Uterus (tissue), 2 donors: ENCODE data around the gene FXN.

ENCODE experiments used
- CTCF ChIP-seq, 4 experiments: fragments of 200-600 bp in 2 of 4; fragments of 450-650 bp in 2 of 4; sonication (generic) in 2 of 4; IDR thresholded peaks; one replicate each; pipeline ENCODE4 v1.5.1; 2016 to 2019; ENCODE audit warnings: antibody characterized with exemption in 4 of 4, mild to moderate bottlenecking in 2 of 4, moderate library complexity in 1 of 4
- POLR2A ChIP-seq, 2 donors: fragments of 450-650 bp; IDR thresholded peaks; one replicate each; pipeline ENCODE4 v1.6.1; 2016; ENCODE audit warnings: antibody characterized with exemption in 2 of 2, mild to moderate bottlenecking in 1 of 2, moderate library complexity in 1 of 2

- TF ChIP-seq CTCF (IDR thresholded peaks at IDR 0.05), result no peak
- no peak for TF ChIP-seq POLR2A (IDR thresholded peaks at IDR 0.05)
Measured at GRCh38 chr9:69147041-69147834, 111.7 kb downstream of the FXN start.
